Fibroblast of lung (primary cell): ENCODE results near the gene HBQ1.

Experiments used
- CTCF ChIP-seq, 2 donors: IDR thresholded peaks in 1 of 2; conservative IDR thresholded peaks in 1 of 2; 1 replicate in 1 of 2; 2 replicates in 1 of 2; pipeline ENCODE4 v1.5.1; 2011 to 2012; ENCODE audit warnings: low read length in 2 of 2, control low read depth in 1 of 2, inconsistent platforms in 1 of 2, low read depth in 1 of 2, mild to moderate bottlenecking in 1 of 2
- EZH2 ChIP-seq: IDR thresholded peaks from 2 replicates; pipeline ENCODE4 v1.5.1; 2012; ENCODE audit warnings: low read length, control low read depth, mild to moderate bottlenecking; ENCODE audit errors: missing control alignments

- TF ChIP-seq CTCF (conservative IDR thresholded peaks at IDR 0.05 in 1 of 2, IDR thresholded peaks at IDR 0.05 in 1 of 2; ENCODE audit: low read depth in 1 of 2, low read length in 2 of 2) (no peak), EZH2 (no peak)
Observed at GRCh38 chr16:142405-142967, 37.8 kb upstream of the HBQ1 start.
